A549 (cell line): ENCODE data around the gene ANGPT4. TPM values are rescaled to one million over a fixed set of nuclear protein-coding genes. Genes with fewer than 3 reads are reported as not detected.

ENCODE experiments used
- ATAC-seq, 2 experiments: fragments of 200-7000 bp in 1 of 2; fragments of >200 bp in 1 of 2; cut with Nextera tagmentation in 1 of 2; cut with Tn5 transposase in 1 of 2; 3 replicates each; pipeline versions ENCODE4 v1.8.0 to v1.9.1; 2018 to 2020; ENCODE audit warnings: mild to moderate bottlenecking in 1 of 2, moderate library complexity in 1 of 2
- CTCF ChIA-PET: fragments of 300-600 bp; sonication (Branson Sonifier 250); formaldehyde crosslinking; extraction: SDS; loops from one replicate; lab custom pipeline; 2021; ENCODE audit warnings: antibody characterized with exemption, inconsistent platforms; lab: Yijun Ruan, JAX
- POLR2A ChIA-PET: fragments of 350-600 bp; formaldehyde crosslinking; extraction: SDS; loops from one replicate; lab custom pipeline; 2021; ENCODE audit warnings: antibody characterized with exemption, inconsistent platforms; lab: Yijun Ruan, JAX
- DNase-seq, 2 experiments: peaks; one replicate each; pipeline versions ENCODE4 v3.0.0 to v3.0.0-alpha.2; 2011 to 2016; ENCODE audit warnings: low read depth in 1 of 2, low spot score in 1 of 2
- FAIRE-seq: peaks from 2 replicates; lab custom pipeline; 2011; peaks lifted over from hg19 to GRCh38; lab: Jason Lieb, UNC
- H3K27ac ChIP-seq, 2 experiments: fragments of >200 bp; sonication (Bioruptor Twin); formaldehyde crosslinking; 3 replicates each; pipeline ENCODE4 v1.5.1; 2016 to 2017
- H3K4me1 ChIP-seq: fragments of >200 bp; sonication (Bioruptor Twin); formaldehyde crosslinking; 3 replicates; pipeline ENCODE4 v1.6.1; 2016
- H3K4me2 ChIP-seq: fragments of >200 bp; sonication (Bioruptor Twin); formaldehyde crosslinking; 3 replicates; pipeline ENCODE4 v1.6.1; 2016
- H3K4me3 ChIP-seq: fragments of >200 bp; sonication (Bioruptor Twin); formaldehyde crosslinking; 3 replicates; pipeline ENCODE4 v1.5.1; 2016
- H3K9me3 ChIP-seq: fragments of >200 bp; sonication (Bioruptor Twin); formaldehyde crosslinking; 3 replicates; pipeline ENCODE4 v1.6.1; 2016
- BHLHE40 ChIP-seq: IDR thresholded peaks from 2 replicates; pipeline ENCODE4 v1.6.1; 2012; ENCODE audit warnings: low read depth, low read length, inconsistent platforms
- CHD2 ChIP-seq: fragments of 150-350 bp; IDR thresholded peaks from 2 replicates; pipeline ENCODE4 v1.6.1; 2014; ENCODE audit warnings: low read length; ENCODE audit not compliant: partially characterized antibody
- EHMT2 ChIP-seq: fragments of 200-600 bp; sonication (generic); IDR thresholded peaks from 2 replicates; pipeline ENCODE4 v1.6.1; 2016; ENCODE audit warnings: antibody characterized with exemption, low read depth, mild to moderate bottlenecking, moderate library complexity
- ESRRA ChIP-seq: fragments of 150-350 bp; IDR thresholded peaks from 2 replicates; pipeline ENCODE4 v1.6.1; 2014; ENCODE audit warnings: mild to moderate bottlenecking, low read length, borderline replicate concordance
- FOSB ChIP-seq: fragments of 250-450 bp; sonication (Bioruptor Pico); IDR thresholded peaks from 2 replicates; pipeline ENCODE4 v1.5.0; 2020; ENCODE audit warnings: mild to moderate bottlenecking, moderate library complexity
- FOSL2 ChIP-seq, 2 experiments: fragments of 450-650 bp in 1 of 2; fragments of >200 bp in 1 of 2; sonication (Bioruptor Twin) in 1 of 2; formaldehyde crosslinking; IDR thresholded peaks; 2 replicates each; pipeline versions ENCODE4 v1.5.0 to v1.6.1; 2016 to 2020; ENCODE audit warnings: mild to moderate bottlenecking in 1 of 2, moderate library complexity in 1 of 2
- FOXS1 ChIP-seq: fragments of 250-450 bp; sonication (Bioruptor Pico); IDR thresholded peaks from 2 replicates; pipeline ENCODE4 v1.5.0; 2020; ENCODE audit warnings: mild to moderate bottlenecking, moderate library complexity
- HDAC2 ChIP-seq: fragments of 200-600 bp; sonication (generic); IDR thresholded peaks from 2 replicates; pipeline ENCODE4 v1.6.1; 2016
- HES2 ChIP-seq: fragments of >200 bp; sonication (Bioruptor Twin); formaldehyde crosslinking; IDR thresholded peaks from 2 replicates; pipeline ENCODE4 v1.6.1; 2016
- HOXB5 ChIP-seq: fragments of 250-450 bp; sonication (Bioruptor Pico); IDR thresholded peaks from 2 replicates; pipeline ENCODE4 v1.5.0; 2020; ENCODE audit warnings: mild to moderate bottlenecking, moderate library complexity
- JUN ChIP-seq, 2 experiments: fragments of >200 bp; sonication (Bioruptor Twin); formaldehyde crosslinking; IDR thresholded peaks; 2 replicates in 1 of 2; 3 replicates in 1 of 2; pipeline ENCODE4 v1.6.1; 2016 to 2017
- MAFK ChIP-seq: fragments of 450-650 bp; IDR thresholded peaks from 2 replicates; pipeline ENCODE4 v1.6.1; 2014; ENCODE audit not compliant: partially characterized antibody
- MAX ChIP-seq: IDR thresholded peaks from 2 replicates; pipeline ENCODE4 v1.6.1; 2012
- MAZ ChIP-seq: fragments of 150-350 bp; IDR thresholded peaks from 2 replicates; pipeline ENCODE4 v1.6.1; 2014; ENCODE audit warnings: antibody characterized with exemption, low read depth, low read length, borderline replicate concordance
- NFE2L2 ChIP-seq: fragments of 150-350 bp; conservative IDR thresholded peaks from 2 replicates; pipeline ENCODE4 v1.6.1; 2014; ENCODE audit warnings: low read length
- NR3C1 ChIP-seq: fragments of >200 bp; sonication (Bioruptor Twin); formaldehyde crosslinking; IDR thresholded peaks from 3 replicates; pipeline ENCODE4 v1.6.1; 2017
- POLR2AphosphoS2 ChIP-seq: conservative IDR thresholded peaks from 2 replicates; pipeline ENCODE4 v1.6.1; 2012; ENCODE audit warnings: low read length, improper control_type of control experiment, inconsistent platforms
- RAD21 ChIP-seq, 2 experiments: fragments of >200 bp in 1 of 2; sonication (Bioruptor Twin) in 1 of 2; formaldehyde crosslinking in 1 of 2; IDR thresholded peaks in 1 of 2; conservative IDR thresholded peaks in 1 of 2; 2 replicates in 1 of 2; 3 replicates in 1 of 2; pipeline ENCODE4 v1.6.1; 2012 to 2018; ENCODE audit warnings: inconsistent platforms in 1 of 2
- RCOR1 ChIP-seq: fragments of 150-350 bp; IDR thresholded peaks from 2 replicates; pipeline ENCODE4 v1.6.1; 2014; ENCODE audit warnings: antibody characterized with exemption, low read length, low read depth
- RNF2 ChIP-seq: fragments of 200-600 bp; sonication (generic); IDR thresholded peaks from 2 replicates; pipeline ENCODE4 v1.6.1; 2016; ENCODE audit warnings: low read depth, mild to moderate bottlenecking, antibody characterized with exemption, moderate library complexity, borderline replicate concordance
- SMC3 ChIP-seq: fragments of >200 bp; sonication (Bioruptor Twin); formaldehyde crosslinking; IDR thresholded peaks from 3 replicates; pipeline ENCODE4 v1.6.1; 2018; ENCODE audit warnings: inconsistent platforms
- SREBF2 ChIP-seq: fragments of 450-650 bp; IDR thresholded peaks from 2 replicates; pipeline ENCODE4 v1.6.1; 2014; ENCODE audit warnings: mild to moderate bottlenecking, moderate library complexity
- TP53 ChIP-seq: fragments of 250-450 bp; sonication (Bioruptor Pico); IDR thresholded peaks from 2 replicates; pipeline ENCODE4 v1.5.0; 2021; ENCODE audit warnings: mild to moderate bottlenecking, moderate library complexity
- ZC3H11A ChIP-seq: fragments of 450-650 bp; IDR thresholded peaks from 2 replicates; pipeline ENCODE4 v1.6.1; 2014; ENCODE audit warnings: antibody characterized with exemption, mild to moderate bottlenecking
- ZNF302 ChIP-seq: fragments of 250-450 bp; sonication (Bioruptor Pico); IDR thresholded peaks from 2 replicates; pipeline ENCODE4 v1.9.0; 2021; ENCODE audit warnings: inconsistent platforms, mild to moderate bottlenecking, moderate library complexity
- WGBS: methylation state at CpG from one replicate; pipeline ENCODE4 v1.1.6; 2017; ENCODE audit errors: missing lambda C conversion rate; 5-methylcytosine and 5-hydroxymethylcytosine counted together
- polyA minus RNA-seq: library from RNA; depleted of rRNA, polyadenylated mRNA; stranded (reverse); fragments of >200 nt; gene quantifications from 2 replicates; pipeline ENCODE4 v1.2.3, GENCODE V29; 2011; rRNA and poly(A)+ RNA removed
- polyA plus RNA-seq, 4 experiments: library from polyadenylated mRNA; depleted of rRNA in 3 of 4; stranded (reverse); fragments of >200 nt; fragmentation: RNase III in 1 of 4; extraction: RNeasy Plus Mini Kit Qiagen cat#74134 plus additional on column Dnase treatment in 1 of 4; gene quantifications; 2 replicates in 3 of 4; 3 replicates in 1 of 4; pipeline ENCODE4 v1.2.3, GENCODE V29; 2011 to 2017

ANGPT4 gene
- 0.03 TPM in 1 of 2 replicates, not detected in the other for polyA plus RNA-seq (2011; rRNA removed)
- 0.01 TPM in 2 replicates for polyA plus RNA-seq (2012; cell fraction: cytosol; rRNA removed)
- 0.01 and 0.02 TPM in 2 replicates for polyA plus RNA-seq (2012; cell fraction: nucleus; rRNA removed)
- polyA plus RNA-seq (2017; fragmentation: RNase III; extraction: RNeasy Plus Mini Kit Qiagen cat#74134 plus additional on column Dnase treatment), result 0.03 to 0.04 TPM (median 0.03 TPM) in 3 replicates
- polyA minus RNA-seq, result not detected in 2 replicates

- ChIA-PET CTCF (interaction anchor here (0.8 to 5.6 kb wide), 5 partner anchors 19 to 102 kb away, joined by 3 to 25 read pairs (median 4); no protein-coding TSS in a partner anchor), POLR2A (no interaction called here)
- Histone ChIP-seq H3K27ac (no peak within 1 kb of the TSS), H3K9me3 (no peaks in the 10 kb centered on the region), H3K4me3 (no peak within 1 kb of the TSS), H3K4me2 (no peak within 1 kb of the TSS), H3K4me1 (peaks cover 2% of the 10 kb centered on the region; the same call in 2 of the 3 replicates)
- TF ChIP-seq NFE2L2 (no peak), MAFK (no peak), ESRRA (no peak), MAZ (no peak), SMC3 (no peak), EHMT2 (no peak), SREBF2 (no peak), NR3C1 (no peak), FOXS1 (CRISPR knock-in tag) (no peak), HES2 (no peak), FOSL2 (IDR thresholded peaks at IDR 0.05) (no peak), FOSL2 (CRISPR knock-in tag; IDR thresholded peaks at IDR 0.05) (no peak), TP53 (no peak), JUN (IDR thresholded peaks at IDR 0.05) (no peak), HOXB5 (CRISPR knock-in tag) (no peak)
- FAIRE-seq (no peak), DNase-seq (no peak), ATAC-seq (peak in 1 of 2 experiments; percentile 26; a peak in 2 of 6 replicates)
- 55% methylated on average over 16 of the region's 18 CpGs for WGBS
Measured at GRCh38 chr20:916125-916799, at the start of gene ANGPT4. Gene ANGPT4 (minus strand): TSS chr20:916334. CDS start chr20:916214, 120 bp downstream.

GRCh38 chr20:963795-964194, 47.7 kb upstream of the ANGPT4 start:
- Histone ChIP-seq H3K27ac (no peak overlapping the region), H3K4me1 (no peaks in the 10 kb centered on the region), H3K4me3 (no peak overlapping the region)
- WGBS, result 43% methylated on average over 6 of the region's 10 CpGs
- FAIRE-seq, result no peak
- POLR2A ChIA-PET, result no interaction called here
- TF ChIP-seq RNF2 (no peak), EHMT2 (no peak)
- TF ChIP-seq, all 56 proteins: peak for 0
- Histone ChIP-seq H3K9me3 (peaks cover 3% of the 10 kb centered on the region; the same call in 1 of the 3 replicates), H3K4me2 (no peak overlapping the region)
- CTCF ChIA-PET, result interaction anchor here (0.6 to 25.7 kb wide), 3 partner anchors 11 to 139 kb away, joined by 3 to 872 read pairs (median 4); partner anchors contain the start of gene FAM110A
- DNase-seq (no peak), ATAC-seq (no peak)

GRCh38 chr20:962683-963082, 46.5 kb upstream of the ANGPT4 start:
- H3K4me1 ChIP-seq, result no peaks in the 10 kb centered on the region
- no peak for ATAC-seq
- no peak for FAIRE-seq
- DNase-seq, result no peak
- POLR2A ChIA-PET, result no interaction called here
- no peak overlapping the region for H3K27ac ChIP-seq
- 50% methylated on average over 8 of the region's 8 CpGs for WGBS
- H3K4me2 ChIP-seq, result no peak overlapping the region
- TF ChIP-seq MAZ (no peak), HDAC2 (no peak), TP53 (no peak), CHD2 (no peak), RCOR1 (no peak), RAD21 (conservative IDR thresholded peaks at IDR 0.05 in 1 of 2, IDR thresholded peaks at IDR 0.05 in 1 of 2) (no peak), ZC3H11A (no peak), FOSB (CRISPR knock-in tag) (no peak), ZNF302 (no peak), POLR2AphosphoS2 (no peak), FOXS1 (CRISPR knock-in tag) (no peak), MAX (no peak), BHLHE40 (no peak)
- TF ChIP-seq, all 56 proteins: peak for 0
- Histone ChIP-seq H3K9me3 (no peaks in the 10 kb centered on the region), H3K4me3 (no peak overlapping the region)
- CTCF ChIA-PET, result interaction anchor here (0.6 to 25.7 kb wide), 3 partner anchors 138 to 345 kb away, joined by 3 to 872 read pairs (median 3); partner anchors contain the start of gene FAM110A
